ENCODE data around the gene IMPDH2. TPM values are rescaled to one million over a fixed set of nuclear protein-coding genes. Genes with fewer than 3 reads are reported as not detected.

The IMPDH2 gene
- total RNA-seq, result 149 and 269 TPM in 2 replicates

GRCh38 chr3:49028673-49029562, at the start of gene IMPDH2:
IMPDH2 (minus strand) TSS chr3:49029398; CDS start chr3:49029350, 48 bp downstream.

GRCh38 chr3:49021813-49022687, 7.1 kb downstream of the IMPDH2 start, which contains the start of gene NDUFAF3:
NDUFAF3 (plus strand) TSS chr3:49022121; CDS start chr3:49022145, 24 bp downstream.

GRCh38 chr3:49017971-49018706, 11.1 kb downstream of the IMPDH2 start, which contains the start of gene DALRD3:
DALRD3 (minus strand) TSS chr3:49018580; CDS start chr3:49018564, 16 bp downstream.

GRCh38 chr3:49007068-49007770, 22.0 kb downstream of the IMPDH2 start, which contains the start of gene WDR6:
WDR6 (plus strand) TSS chr3:49007391; CDS start chr3:49007432, 41 bp downstream.

GRCh38 chr3:48989796-48990635, 39.2 kb downstream of the IMPDH2 start, which contains the start of gene P4HTM:
P4HTM (plus strand) TSS chr3:48990241; CDS start chr3:48990257, 16 bp downstream.

Other genes with a start within 250 kb of the IMPDH2 start
- gene PRKAR2A, start 181.5 kb downstream of the IMPDH2 start, total RNA-seq, result 31.5 and 32.1 TPM in 2 replicates
- 25.3 and 27.3 TPM in 2 replicates for gene SLC25A20, start 130.5 kb downstream of the IMPDH2 start, total RNA-seq
- gene ARIH2, start 110.6 kb downstream of the IMPDH2 start, total RNA-seq, result 62.5 and 72.5 TPM in 2 replicates
- 3.0 and 3.2 TPM in 2 replicates for gene P4HTM, start 39.2 kb downstream of the IMPDH2 start, total RNA-seq
- 90.8 and 94.9 TPM in 2 replicates for gene WDR6, start 22.0 kb downstream of the IMPDH2 start, total RNA-seq
- gene DALRD3, start 10.8 kb downstream of the IMPDH2 start, total RNA-seq, result 32.2 and 35.2 TPM in 2 replicates
- gene NDUFAF3, start 7.3 kb downstream of the IMPDH2 start, total RNA-seq, result 46.2 and 62.9 TPM in 2 replicates
- gene QRICH1, start 64.7 kb upstream of the IMPDH2 start, total RNA-seq, result 41.9 and 56.0 TPM in 2 replicates
- gene QARS1, start 75.4 kb upstream of the IMPDH2 start, total RNA-seq, result 477 and 512 TPM in 2 replicates
- gene USP19, start 91.4 kb upstream of the IMPDH2 start, total RNA-seq, result 32.7 and 39.1 TPM in 2 replicates
- gene LAMB2, start 103.7 kb upstream of the IMPDH2 start, total RNA-seq, result 689 and 1,344 TPM in 2 replicates
- 16.1 and 16.4 TPM in 2 replicates for gene CCDC71, start 136.9 kb upstream of the IMPDH2 start, total RNA-seq
- 47.6 and 125 TPM in 2 replicates for gene KLHDC8B, start 142.2 kb upstream of the IMPDH2 start, total RNA-seq
- 2.4 and 2.8 TPM in 2 replicates for gene C3orf62, start 247.8 kb upstream of the IMPDH2 start, total RNA-seq

Measured in dermis lymphatic vessel endothelial cell (primary cell).